T-helper 22 cell (primary cell): ENCODE data around the gene TRANK1.
"Not testable (repeated sequence)": the region's sequence is repeated elsewhere in the genome, so short reads cannot be mapped to it uniquely, and the experiment has no call there.

Experiments
- DNase-seq: peaks from one replicate; pipeline ENCODE4 v3.0.0-alpha.2; 2020; ENCODE audit warnings: low read depth

Gene TRANK1

DNA sequence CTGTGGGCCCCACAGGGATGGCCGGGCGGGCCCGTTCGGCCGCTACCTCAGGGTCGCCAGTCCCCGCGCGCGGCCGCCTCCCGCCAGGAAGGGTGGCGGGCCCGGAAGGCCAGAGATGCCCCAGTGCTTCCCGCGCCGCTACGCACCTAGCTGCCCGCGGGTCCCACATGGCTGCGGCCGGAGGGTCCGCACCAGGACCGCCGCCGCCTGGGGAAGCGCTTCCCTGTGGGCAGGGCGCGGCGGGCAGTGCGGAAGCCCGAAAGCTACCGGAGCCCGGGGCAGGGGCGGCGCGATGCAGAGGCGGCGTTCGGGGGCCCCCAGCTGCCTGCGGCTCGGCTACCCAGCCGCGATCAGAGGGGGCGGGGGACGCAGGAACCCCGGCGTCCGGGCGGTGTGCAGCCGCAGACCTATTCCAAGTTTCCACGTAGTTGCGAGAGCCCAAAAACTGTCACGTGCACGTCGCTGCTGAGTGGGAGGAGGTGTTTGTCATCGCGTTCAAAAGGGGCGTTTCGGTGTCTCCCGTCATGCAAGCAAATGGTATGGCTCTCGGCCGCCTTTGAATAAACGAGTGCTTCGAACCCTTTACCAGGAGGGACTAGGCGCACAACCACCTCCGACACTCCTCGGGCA, at the start of gene TRANK1:
TRANK1 (minus strand) TSS at position 414 of the 630 bp plus-strand sequence; CDS start at position 169, 245 bp downstream.
- DNase-seq, result peak; percentile 77

DNA sequence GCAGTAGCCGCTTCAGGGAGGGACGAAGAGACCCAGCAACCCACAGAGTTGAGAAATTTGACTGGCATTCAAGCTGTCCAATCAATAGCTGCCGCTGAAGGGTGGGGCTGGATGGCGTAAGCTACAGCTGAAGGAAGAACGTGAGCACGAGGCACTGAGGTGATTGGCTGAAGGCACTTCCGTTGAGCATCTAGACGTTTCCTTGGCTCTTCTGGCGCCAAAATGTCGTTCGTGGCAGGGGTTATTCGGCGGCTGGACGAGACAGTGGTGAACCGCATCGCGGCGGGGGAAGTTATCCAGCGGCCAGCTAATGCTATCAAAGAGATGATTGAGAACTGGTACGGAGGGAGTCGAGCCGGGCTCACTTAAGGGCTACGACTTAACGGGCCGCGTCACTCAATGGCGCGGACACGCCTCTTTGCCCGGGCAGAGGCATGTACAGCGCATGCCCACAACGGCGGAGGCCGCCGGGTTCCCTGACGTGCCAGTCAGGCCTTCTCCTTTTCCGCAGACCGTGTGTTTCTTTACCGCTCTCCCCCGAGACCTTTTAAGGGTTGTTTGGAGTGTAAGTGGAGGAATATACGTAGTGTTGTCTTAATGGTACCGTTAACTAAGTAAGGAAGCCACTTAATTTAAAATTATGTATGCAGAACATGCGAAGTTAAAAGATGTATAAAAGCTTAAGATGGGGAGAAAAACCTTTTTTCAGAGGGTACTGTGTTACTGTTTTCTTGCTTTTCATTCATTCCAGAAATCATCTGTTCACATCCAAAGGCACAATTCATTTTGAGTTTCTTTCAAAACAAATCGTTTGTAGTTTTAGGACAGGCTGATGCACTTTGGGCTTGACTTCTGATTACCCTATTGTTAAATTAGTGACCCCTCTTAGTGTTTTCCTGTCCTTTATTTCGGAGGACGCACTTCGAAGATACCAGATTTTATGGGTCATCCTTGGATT, 48.8 kb upstream of the TRANK1 start, which contains the start of gene MLH1:
MLH1 (plus strand) TSS at position 193 of the 958 bp plus-strand sequence; CDS start at position 223, 30 bp downstream.
- DNase-seq, result no peak

DNA sequence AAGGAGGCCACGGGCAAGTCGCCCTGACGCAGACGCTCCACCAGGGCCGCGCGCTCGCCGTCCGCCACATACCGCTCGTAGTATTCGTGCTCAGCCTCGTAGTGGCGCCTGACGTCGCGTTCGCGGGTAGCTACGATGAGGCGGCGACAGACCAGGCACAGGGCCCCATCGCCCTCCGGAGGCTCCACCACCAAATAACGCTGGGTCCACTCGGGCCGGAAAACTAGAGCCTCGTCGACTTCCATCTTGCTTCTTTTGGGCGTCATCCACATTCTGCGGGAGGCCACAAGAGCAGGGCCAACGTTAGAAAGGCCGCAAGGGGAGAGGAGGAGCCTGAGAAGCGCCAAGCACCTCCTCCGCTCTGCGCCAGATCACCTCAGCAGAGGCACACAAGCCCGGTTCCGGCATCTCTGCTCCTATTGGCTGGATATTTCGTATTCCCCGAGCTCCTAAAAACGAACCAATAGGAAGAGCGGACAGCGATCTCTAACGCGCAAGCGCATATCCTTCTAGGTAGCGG, 48.0 kb upstream of the TRANK1 start, which contains the start of gene EPM2AIP1:
EPM2AIP1 (minus strand) TSS at position 326 of the 520 bp plus-strand sequence; CDS start at position 272, 54 bp downstream.
- peak; percentile 99 for DNase-seq

DNA sequence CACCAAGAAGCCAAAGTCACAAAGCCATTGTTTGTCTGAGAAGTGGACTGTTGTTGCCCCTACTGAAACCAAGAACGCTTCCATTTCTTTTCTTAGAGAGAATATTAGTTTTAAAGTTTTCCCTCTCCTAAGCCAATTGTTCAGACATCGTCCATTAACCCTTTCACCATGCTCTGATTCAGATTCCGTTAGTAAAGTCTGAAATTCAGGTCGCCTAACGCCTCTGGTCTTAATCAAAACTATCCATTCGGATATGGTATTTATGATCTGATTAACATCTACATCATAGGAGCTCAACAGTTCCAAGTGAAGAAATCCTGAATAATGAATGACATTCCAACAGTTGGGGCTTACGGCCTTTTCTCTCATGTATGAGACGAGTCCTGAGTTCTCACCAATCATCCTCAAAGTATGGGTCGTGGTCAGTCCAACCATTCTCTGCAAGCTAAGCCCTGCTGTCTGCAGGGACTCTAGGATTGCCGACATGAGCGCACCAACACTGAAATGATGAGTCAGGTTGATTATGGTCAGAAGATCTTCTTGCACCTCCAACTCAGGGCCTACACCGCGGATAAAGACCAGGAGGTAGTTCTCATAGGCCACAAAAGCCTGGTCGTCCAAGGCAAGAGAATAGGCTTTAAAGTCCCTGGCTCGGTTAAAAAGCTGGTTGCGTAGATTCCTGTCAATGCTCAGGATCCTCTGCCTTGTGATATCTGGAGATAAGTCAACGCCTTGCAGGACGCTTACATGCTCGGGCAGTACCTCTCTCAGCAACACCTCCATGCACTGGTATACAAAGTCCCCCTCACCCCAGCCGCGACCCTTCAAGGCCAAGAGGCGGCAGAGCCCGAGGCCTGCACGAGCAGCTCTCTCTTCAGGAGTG, 47.3 kb upstream of the TRANK1 start:
- no peak for DNase-seq

DNA sequence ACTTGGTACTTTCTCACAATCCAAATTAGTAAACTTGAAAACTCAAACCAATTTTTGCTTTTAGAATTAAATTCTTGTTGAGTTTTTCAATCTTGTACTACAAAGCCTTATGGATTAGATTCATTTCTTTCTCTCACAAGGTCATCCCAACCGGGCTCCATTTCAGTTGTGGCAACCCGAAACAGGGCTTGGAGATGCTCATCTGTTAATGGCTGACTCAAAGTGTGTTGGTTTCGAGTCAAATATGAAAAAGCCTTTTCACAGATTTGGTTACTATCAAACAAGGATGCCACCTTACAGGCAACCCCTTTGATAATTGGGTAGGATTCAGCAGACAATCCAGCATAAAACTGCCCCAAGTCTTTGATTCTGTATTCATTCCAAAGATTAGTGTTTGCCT, 46.3 kb upstream of the TRANK1 start:
- no peak for DNase-seq

DNA sequence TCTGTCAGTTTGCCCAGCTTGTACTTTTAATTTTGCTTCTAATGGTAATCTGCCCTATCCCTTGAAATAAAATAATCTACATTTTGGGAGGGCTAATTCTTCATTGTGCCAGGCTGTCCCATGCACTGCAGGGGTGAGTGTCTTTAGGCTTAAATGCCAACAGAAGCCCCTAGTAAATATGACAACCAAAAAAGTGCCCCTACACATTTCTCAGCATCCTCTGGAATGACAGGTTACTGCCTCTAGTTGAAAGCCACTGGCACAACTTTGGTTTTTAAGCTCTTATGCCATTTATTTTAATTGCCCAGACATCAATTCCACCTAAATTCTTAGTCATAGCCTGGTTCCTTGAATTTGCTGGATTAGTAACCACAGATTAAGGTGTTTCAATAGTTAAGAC, 44.7 kb upstream of the TRANK1 start:
- no peak for DNase-seq

DNA sequence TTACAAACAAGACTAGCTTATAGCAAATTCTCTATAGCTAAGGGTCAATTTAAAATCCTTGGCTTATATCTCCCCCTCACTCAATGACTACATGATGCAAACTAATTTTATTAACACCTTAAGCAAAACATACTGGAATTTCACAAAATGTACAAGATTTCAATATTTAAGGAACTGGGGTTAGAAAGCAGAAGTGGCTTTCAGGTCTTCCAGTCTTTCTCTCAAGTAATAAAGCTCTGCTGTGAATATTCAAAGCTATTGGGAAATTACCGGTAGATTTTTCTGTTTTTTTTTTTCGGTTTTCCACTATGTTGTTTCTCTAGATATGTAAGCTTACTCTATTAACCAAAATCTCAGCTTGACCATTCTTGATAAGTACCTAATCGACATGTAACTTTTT, 44.2 kb upstream of the TRANK1 start:
- DNase-seq, result no peak

DNA sequence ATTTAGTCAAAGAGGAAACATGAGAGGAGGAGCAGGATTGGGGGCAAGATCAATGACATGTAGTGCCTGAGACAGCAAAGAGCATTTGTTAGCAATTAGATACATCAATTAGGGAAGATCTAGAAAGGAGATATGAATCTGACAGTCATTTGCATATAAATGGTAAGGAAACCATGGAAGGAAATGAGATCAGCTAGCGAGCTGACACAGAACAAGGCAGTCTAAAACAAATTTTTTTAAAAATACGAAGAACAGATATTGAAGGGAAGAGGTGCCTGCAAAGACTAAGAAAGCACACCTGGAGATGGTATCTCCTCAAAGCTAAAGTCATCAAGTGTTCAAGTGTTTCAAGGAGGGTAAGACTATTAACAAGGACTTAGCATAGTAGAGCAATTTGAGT, 43.5 kb upstream of the TRANK1 start:
- peak; percentile 16 for DNase-seq

DNA sequence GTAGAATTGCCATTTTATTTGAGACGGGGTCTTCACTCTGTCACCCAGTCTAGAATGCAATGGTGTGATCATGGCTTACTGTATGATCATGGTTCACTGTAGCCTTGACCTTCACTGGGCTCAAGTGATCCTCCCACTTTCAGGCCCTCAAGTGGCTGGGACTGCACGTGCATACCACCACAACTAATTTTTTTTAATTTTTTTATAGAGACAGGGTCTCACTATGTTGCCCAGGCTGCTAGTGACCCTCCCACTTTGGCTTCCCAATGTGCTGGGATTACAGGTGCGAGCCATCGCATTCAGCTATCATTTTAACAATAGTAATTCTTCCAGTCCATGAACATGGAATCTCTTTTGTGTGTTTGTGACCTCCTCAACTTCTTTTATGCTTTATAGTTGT, 36.2 kb upstream of the TRANK1 start:
- no peak for DNase-seq

DNA sequence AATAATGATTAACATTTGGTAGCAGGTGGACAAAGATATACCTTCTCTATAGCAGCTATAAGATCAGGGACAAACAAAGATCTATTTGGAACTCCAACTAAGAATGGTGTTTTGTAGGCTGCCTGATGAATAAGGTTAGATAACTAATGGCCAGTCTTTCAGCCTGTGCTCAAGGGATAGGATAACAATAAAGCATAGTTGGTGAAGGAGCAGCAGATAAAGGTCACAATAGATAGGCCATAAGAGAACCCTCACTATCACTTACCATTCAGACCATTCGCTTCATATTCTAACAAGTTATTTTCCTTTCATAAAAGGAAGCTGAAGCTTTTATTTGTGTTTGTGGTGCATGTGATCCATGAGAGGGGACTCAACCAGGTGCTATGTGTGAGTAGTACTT, 28.3 kb upstream of the TRANK1 start:
- no peak for DNase-seq

DNA sequence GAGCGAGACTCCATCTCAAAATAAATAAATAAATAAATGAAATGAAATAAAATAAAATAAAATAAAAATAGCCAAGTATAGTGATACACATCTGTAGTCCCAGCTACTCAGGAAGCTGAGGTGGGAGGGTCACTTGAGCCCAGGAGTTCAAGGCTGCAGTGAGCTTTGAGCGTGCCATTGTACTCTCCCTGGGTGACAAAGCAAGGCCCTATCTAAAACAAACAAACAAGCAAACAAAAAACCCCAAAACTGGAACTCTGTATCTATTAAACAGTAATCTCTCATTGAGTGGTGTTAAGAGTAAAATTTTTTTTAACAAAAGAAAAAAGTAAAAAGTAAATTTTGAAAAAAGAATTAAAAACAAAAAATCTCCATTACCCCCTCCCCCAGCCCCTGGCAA, 27.3 kb upstream of the TRANK1 start:
- no peak for DNase-seq

DNA sequence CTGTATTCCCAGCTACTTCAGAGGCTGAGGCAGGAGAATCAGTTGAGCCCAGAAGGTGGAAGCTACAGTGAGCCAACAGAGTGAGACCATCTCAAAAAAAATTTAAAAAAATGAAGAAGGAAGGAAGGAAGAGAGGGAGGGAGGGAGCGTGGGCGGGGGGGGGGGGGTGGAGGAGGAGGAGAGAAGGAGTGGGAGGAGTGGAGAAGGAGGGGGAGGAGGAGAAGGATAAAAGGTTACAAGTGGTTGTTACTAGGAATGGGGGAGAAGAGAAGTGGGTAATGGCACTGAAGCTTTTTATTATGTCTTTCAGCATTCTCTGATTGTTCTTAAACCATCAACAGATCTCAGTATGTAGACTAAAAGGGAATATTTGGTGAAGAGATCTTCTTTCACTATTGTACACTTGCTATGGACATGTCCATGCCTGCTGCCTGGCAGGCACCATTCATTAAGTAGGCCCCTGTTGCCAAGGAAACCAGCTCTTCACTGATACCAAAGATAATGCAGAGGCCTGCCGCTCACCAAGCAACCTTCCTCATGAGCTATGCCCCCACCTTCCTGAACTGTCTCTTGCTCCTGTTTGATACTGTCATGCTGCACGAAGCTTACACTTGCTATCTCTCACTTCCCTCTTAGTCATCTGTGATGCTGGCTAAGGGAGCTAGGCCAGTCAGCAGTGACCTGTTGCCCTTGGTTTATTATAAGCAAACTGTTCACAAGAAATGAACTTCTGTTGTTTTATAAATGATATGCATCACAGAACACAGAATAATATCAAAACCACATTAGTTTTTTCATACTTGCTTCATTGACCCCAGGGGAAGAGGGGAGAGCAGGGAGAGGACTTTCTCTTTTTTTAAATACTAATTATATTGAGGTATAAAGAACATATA, 24.9 kb upstream of the TRANK1 start:
- peak; percentile 46 for DNase-seq

DNA sequence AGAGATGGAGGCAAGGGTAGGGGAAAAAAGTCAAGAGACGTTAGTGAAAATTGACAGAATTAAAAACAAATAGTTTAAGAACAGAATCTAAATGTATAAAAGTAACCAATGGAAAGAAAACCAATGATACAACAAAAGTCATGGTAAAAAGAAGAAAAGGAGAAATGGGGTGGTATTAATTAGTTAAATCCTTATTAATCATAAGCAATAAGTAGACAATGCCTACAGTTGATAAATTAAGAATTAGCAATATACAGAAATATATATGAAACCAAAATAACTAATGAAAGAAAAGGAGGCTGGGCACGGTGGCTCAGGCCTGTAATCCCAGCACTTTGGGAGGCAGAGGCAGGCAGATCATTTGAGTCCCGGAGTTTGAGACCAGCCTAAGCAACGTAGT, 24.2 kb upstream of the TRANK1 start:
- DNase-seq, result no peak

DNA sequence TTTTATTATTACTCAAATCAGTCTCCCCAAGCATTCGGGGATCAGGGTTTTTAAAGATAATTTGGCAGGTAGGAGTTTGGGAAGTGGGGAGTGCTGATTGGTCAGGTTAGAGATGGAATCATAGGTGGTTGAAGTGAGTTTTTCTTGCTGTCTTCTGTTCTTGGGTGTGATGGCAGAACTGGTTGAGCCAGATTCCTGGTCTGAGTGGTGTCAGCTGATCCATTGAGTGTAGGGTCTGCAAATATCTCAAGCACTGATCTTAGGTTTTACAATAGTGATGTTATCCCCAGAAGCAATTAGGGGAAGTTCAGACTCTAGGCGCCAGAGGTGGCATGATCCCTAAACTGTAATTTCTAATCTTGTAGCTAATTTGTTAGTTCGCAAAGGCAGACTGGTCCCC, 20.6 kb upstream of the TRANK1 start:
- no peak for DNase-seq

DNA sequence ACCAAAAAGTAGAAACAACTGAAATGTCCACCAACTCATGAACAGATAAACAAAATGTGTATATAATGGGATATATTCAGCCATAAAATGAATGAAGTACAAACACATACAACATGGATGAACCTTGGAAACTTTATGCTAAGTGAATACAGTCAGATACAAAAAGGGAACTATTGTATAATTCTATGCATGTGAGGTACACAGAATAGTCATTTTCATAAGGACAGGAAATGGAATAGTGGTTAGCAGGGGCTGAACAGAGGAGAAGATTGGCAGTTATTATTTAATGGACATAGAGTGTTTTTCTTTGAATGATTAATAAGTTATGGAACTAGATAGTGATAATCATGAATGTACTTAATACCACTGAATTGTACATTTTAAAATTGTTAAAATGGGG, 20.0 kb upstream of the TRANK1 start:
- DNase-seq, result no peak

DNA sequence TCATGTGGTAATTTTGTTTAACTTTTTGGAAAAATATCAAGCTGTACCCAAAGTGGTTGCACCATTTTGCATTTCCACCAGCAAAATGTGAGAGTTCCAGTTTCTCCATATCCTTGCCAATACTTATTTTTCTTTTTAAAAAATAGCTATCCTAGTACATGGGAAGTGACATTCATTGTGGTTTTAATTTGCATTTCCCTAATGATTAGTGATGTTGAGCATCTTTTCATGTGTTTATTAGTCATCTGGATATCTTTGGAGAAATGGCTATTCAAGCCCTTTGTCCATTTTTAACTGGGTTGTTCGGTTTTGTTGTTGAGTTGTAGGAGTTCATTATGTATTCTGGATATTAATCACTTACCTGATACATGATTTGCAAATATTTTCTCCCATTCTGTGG, 19.5 kb upstream of the TRANK1 start:
- DNase-seq, result no peak

DNA sequence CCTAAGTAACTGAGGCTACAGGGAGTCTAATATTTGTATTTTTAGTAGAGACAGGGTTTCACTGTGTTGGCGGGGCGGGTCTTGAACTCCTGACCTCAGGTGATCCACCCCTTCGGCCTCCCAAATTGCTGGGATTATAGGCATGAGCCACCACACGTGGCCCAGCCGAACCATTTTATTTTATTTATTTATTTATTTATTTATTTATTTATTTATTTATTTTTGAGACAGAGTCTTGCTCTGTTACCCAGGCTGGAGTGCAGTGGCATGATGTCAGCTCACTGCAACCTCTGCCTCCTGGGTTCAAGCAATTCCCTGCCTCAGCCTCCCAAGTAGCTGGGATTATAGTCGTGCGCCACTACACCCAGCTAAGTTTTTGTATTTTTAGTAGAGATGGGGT, 18.2 kb upstream of the TRANK1 start:
- not testable (repeated sequence) for DNase-seq

DNA sequence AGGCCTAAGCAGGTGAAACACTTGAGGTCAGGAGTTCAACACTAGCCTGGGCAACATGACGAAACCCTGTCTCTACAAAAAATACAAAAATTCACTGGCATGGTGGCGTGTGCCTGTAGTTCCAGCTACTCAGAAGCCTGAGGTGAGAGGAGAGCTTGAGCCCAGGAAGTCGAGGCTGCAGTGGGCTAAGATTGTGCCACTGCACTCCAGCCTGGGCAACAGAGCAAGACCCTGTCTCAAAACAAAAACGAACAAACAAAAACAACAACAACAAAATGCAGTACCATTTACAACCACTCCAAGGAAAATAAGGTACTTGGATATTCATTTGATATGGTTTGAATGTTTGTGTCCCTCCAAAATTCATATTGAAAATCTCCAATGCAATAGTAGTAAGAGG, 15.6 kb upstream of the TRANK1 start:
- DNase-seq, result no peak

DNA sequence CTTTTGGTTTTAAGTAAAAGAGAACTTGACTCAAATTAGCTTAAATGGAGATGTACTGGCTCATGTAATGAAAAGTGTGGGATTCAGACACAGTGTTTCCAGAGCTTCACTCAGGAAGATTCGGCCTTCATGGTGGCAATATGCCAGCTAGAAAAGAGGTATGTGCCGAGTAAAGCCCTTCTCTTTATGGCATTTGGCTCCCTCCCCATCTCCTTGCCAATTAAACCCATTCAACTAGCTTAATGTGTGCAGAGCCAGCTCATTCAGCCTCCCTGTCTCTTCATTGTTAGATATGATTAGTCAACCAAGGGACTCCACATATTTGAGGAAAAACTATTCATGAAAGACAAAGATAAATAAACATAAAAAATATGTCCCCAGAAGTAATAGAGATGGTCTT, 15.0 kb upstream of the TRANK1 start:
- DNase-seq, result no peak

DNA sequence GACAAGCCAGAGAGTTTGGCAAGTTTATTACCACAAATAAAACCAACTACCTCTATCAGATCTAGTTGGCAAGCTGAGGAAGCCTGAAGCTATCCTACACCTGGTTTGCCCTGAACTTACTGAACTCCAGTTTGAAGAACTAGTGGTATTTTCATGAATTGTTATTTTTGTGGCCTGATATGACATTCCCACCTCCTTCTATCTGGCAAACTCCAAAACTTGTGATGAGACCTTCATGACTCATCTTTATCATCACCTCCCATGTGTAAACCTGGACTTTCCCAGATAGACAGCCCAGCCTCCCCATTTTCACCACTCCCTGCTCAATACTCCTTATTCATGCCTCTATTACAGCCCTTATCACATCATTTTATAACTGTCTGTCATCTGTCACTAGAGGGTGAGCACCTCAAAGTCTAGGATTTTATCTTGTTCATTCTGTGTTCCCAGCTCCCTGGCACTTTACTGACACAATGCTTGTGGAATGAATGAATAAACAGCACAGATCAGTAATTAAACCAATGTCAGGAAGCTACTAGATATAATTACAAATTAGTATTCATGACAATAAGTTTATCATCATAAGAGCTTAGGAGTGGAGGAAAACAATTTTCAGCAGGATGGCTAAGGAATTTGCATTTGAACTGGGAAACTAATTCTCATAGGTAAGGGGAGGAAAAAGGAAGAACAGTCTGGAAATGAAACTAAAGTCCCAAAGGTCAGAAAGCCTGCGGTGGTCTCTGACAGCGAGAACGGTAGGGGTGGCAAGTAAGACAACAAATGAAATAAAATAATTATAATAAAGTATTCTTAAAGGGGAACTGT, 13.2 kb upstream of the TRANK1 start:
- no peak for DNase-seq
